ENCODE data around the gene COL23A1.

- TF ChIP-seq CTCF (IDR thresholded peaks at IDR 0.05; ENCODE audit: low read depth, low read length) (no peak), EZH2phosphoT487 (IDR thresholded peaks at IDR 0.05; ENCODE audit: low read depth) (no peak)
These were observed 250.9 kb downstream of the COL23A1 start for GRCh38 chr5:178339272-178339671.

All from OCI-LY3 (cell line).